ENCODE measurements around the gene MAZ. TPM values are rescaled to one million over a fixed set of nuclear protein-coding genes. Genes with fewer than 3 reads are reported as not detected.

The MAZ gene
- polyA plus RNA-seq, 1 of the 3 experiments (the other 2 are of a cell fraction): 163 TPM

GRCh38 chr16:29763326-29763725 is 43.0 kb upstream of the MAZ start:
- H4K20me1 ChIP-seq (ENCODE audit: insufficient read depth): no peaks in the 10 kb centered on the region
- TF ChIP-seq ELF1 (IDR thresholded peaks at IDR 0.05): no peak
- TF ChIP-seq MAX (IDR thresholded peaks at IDR 0.05; ENCODE audit: low read depth): no peak
- TF ChIP-seq ZBTB33 (IDR thresholded peaks at IDR 0.05; ENCODE audit: borderline replicate concordance, low read depth): no peak
- TF ChIP-seq USF2 (IDR thresholded peaks at IDR 0.05; ENCODE audit: borderline replicate concordance, low read depth, low read length): no peak
- no peak for TF ChIP-seq IRF3 (IDR thresholded peaks at IDR 0.05; ENCODE audit: low read depth, low read length)
- TF ChIP-seq PBX3 (IDR thresholded peaks at IDR 0.05): no peak
- no peak for TF ChIP-seq CHD2 (IDR thresholded peaks at IDR 0.05; ENCODE audit: low read length, partially characterized antibody)
- TF ChIP-seq TEAD4 (IDR thresholded peaks at IDR 0.05; ENCODE audit: borderline replicate concordance, insufficient read depth): no peak
- TF ChIP-seq USF1 (IDR thresholded peaks at IDR 0.05; ENCODE audit: borderline replicate concordance, low read depth): no peak
- no peak for TF ChIP-seq YY1 (IDR thresholded peaks at IDR 0.05; ENCODE audit: low read depth)
- no peak for TF ChIP-seq GABPA (IDR thresholded peaks at IDR 0.05; ENCODE audit: low read depth)
- TF ChIP-seq EZH2phosphoT487 (IDR thresholded peaks at IDR 0.05; ENCODE audit: borderline replicate concordance, low read depth): no peak
- no peak for TF ChIP-seq JUND (IDR thresholded peaks at IDR 0.05)
- ChIA-PET POLR2A (no interaction called here), CTCF (no interaction called here)
- no peaks in the 10 kb centered on the region for H3F3A ChIP-seq (replicated peaks; ENCODE audit: insufficient read depth)
- H3K4me2 ChIP-seq: no peak overlapping the region
- no peaks in the 10 kb centered on the region for H3K27me3 ChIP-seq (ENCODE audit: insufficient read depth)
- no peaks in the 10 kb centered on the region for H3K79me2 ChIP-seq (ENCODE audit: insufficient read depth)
- no peaks in the 10 kb centered on the region for H3K9me2 ChIP-seq
- H3K9ac ChIP-seq: no peak overlapping the region
- no peak overlapping the region for H3K27ac ChIP-seq (ENCODE audit: low read depth in 2 of 2, low read length in 1 of 2)
- H3K4me3 ChIP-seq (ENCODE audit: low read depth in 2 of 2, low read length in 1 of 2): no peak overlapping the region
- H3K4me1 ChIP-seq (ENCODE audit: control insufficient read depth in 1 of 2, insufficient read depth in 2 of 2, low read depth in 1 of 2, low read length in 1 of 2): no peaks in the 10 kb centered on the region
- DNase-seq: no peak
- 76% methylated on average over 6 of the region's 6 CpGs for WGBS (ENCODE audit: low lambda C conversion rate)
- no peak overlapping the region for H2AFZ ChIP-seq (ENCODE audit: low read depth)
- no peaks in the 10 kb centered on the region for H3K36me3 ChIP-seq (replicated peaks in 1 of 2; ENCODE audit: control insufficient read depth in 1 of 2, insufficient read depth in 2 of 2, low read length in 1 of 2)
- no peaks in the 10 kb centered on the region for H3K9me3 ChIP-seq
